Erythroblast (primary cell): ENCODE measurements around the gene SAMD7.

ENCODE experiments used
- GATA1 ChIP-seq: IDR thresholded peaks from 2 replicates; pipeline ENCODE4 v1.6.1; 2011; ENCODE audit warnings: low read depth, mild to moderate bottlenecking, control low read depth, low read length, moderate library complexity
- POLR2A ChIP-seq: IDR thresholded peaks from 2 replicates; pipeline ENCODE4 v1.6.1; 2011; ENCODE audit warnings: mild to moderate bottlenecking, low read length

DNA sequence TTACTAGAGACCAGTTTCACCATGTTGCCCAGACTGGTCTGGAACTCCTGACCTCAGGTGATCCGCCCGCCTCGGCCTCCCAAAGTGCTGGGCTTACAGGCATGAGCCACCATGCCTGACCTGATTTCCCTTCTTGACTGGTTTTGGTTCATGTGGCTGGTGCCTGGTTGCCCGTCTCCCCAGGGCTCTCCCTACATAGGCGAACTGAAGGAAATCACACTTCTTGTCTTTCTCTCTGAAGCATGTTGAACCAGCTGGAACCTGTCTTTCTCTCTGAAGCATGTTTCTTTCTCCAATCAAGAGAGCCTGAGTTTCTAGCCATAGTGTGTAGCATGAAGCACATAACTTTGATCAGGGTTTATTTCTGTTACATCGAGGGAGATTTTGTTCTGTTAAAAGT is 16.3 kb upstream of the SAMD7 start:
- TF ChIP-seq POLR2A (no peak), GATA1 (no peak)
